Fibroblast of skin of right biceps (primary cell): Measurements from ENCODE around the gene THOC3.
"Not testable (repeated sequence)": the region's sequence is repeated elsewhere in the genome, so short reads cannot be mapped to it uniquely, and the experiment has no call there.

Source experiments
- DNase-seq: peaks from one replicate; pipeline ENCODE4 v3.0.0-alpha.2; 2013

Gene THOC3, protein sequence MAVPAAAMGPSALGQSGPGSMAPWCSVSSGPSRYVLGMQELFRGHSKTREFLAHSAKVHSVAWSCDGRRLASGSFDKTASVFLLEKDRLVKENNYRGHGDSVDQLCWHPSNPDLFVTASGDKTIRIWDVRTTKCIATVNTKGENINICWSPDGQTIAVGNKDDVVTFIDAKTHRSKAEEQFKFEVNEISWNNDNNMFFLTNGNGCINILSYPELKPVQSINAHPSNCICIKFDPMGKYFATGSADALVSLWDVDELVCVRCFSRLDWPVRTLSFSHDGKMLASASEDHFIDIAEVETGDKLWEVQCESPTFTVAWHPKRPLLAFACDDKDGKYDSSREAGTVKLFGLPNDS

DNA sequence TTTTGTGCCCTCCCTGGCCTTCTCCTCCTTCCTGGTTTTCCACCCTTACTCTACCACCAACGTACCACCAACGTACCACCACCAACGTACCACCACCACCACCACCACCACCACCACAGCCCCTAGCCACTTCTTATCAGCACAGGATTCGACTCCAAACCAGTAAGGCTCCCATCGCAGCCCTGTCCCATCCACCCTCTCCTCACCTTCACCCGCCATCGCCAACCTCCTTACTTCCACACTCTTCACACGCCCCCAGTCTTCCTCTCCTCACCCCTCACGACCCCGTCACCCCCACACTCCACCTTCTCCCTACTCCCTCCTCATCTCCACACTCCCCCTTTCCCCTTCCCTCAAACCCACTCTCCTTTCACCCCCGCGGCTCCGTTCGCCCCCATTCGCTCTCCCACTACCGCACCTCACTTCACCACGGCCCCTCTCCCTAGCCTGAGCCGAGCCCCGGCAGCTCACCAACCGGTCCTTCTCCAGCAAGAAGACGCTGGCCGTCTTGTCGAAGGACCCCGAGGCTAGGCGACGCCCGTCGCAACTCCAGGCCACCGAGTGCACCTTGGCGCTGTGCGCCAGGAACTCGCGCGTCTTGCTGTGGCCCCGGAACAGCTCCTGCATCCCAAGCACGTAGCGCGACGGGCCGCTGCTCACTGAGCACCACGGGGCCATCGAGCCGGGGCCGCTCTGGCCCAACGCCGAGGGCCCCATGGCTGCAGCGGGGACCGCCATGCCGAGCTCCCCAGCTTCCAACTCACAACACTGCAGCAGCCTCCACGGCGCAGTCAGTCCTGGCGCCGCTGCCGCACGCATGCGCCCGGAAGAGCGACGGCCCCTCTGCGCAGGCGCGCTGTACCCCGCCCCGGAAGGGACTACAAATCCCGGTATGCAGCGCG, at the start of gene THOC3:
Gene THOC3, minus strand, starts transcription at position 845 of the 902 bp plus-strand sequence. Its CDS starts 107 bp downstream, at position 738.
- DNase-seq: peak; percentile 70

DNA sequence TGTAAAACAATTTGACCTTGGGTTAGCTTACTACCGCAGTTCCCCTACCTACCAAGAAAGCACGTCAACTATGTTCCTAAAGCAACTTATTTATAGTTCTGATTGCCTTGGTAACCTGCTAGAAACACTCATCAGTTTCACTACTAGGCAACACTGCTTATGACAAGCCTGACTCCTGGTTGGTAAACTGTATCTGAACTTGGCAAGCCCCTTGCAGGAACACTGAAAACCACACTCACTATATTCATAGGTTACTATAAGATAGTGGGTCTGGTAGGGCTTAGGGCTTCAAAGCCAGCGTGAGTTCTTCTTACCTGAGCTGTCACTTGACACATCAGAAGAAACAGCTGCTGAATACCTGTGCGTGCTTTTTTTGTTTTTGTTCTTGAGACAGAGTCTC, 49.2 kb upstream of the THOC3 start:
- DNase-seq: not testable (repeated sequence)

DNA sequence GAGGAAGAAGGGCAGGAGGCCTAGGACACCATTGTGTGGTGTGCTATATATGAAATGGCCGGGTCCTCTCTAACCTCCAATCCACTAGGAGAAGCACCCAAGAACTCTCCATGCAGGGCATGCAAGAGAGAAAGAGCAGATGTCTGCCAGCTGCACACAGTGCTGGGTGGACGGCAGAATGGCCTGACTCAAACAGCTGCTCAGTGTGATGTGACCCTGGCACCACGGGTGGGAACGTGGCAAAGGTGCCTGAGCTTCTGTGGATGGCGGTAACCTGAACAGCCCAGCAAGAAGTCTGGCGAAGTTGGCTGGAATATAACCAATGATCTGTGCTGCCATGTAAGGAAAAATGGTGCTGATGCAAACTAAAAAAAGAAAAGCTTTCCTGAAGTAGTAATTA, 46.2 kb upstream of the THOC3 start:
- DNase-seq: not testable (repeated sequence)

DNA sequence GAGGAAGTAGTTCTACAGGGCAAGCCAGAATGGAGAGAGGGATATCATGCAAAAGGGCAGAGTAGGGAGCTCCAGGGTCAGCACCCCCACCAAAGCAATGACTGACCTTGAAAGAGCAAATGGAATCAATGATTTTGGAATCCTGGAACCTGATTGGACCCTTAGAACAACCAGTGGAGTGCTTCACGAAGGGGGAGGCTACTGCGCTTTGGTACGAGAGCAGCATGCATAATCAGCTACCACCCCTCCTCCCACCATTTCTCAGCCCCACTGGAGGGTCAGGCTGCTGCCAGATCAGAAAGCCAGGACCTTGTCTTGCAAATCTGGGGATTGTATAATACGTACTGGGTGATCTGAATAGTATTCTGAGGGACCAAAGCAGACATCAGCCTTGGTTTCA, 43.0 kb upstream of the THOC3 start:
- not testable (repeated sequence) for DNase-seq

DNA sequence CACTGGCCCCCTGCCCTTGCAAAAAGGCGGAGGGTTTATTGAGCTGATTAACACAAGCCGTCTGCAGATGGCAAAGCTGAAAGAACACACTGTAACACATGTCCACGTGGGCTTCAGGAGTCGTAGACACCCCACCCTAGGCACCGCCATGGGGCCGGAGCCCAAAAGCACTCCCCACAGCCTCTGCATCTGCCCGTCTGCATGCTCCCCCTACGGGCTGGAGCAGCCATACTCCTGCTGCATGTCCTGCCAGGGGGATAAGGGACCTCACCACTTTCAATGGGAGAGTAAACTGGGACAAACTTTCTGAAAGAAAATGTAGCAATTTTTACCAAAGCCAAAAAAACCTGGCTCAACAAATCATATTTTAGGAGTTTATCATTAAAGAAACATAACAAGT, 42.1 kb upstream of the THOC3 start:
- DNase-seq: not testable (repeated sequence)

DNA sequence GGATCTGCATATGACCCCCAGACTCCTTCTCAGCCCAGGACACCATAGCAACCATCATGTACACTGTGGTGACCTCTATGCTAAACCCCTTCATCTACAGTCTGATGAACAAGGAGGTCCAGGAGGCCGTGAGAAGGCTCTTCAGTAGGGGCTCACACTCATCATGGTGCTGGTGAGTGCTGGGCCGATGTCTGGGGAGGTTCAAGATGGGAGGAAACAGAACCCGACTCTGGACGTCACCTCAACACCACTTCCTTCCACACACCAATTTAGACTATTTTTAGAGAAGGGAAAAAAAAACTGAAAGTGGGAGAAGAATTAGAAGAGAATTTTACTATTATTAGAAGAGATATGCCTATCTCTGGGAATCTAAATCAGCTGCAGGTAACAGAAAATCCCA, 39.1 kb upstream of the THOC3 start:
- DNase-seq: not testable (repeated sequence)

DNA sequence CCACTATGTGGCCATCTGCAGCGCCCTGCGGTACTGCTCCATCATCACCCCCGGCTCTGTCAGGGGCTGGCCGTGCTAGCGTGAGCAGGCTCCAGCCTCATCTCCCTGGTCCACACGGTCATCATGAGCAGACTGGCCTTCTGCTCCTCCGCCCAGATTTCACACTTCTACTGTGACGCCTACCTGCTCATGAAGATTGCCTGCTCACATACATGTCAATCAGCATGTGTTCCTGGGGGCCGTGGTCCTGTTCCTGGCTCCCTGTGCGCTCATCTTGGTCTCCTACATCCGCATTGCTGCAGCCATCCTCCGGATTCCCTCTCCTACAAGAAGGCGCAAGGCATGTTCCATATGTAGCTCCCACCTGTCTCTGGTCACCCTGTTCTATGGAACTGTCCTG, 38.7 kb upstream of the THOC3 start:
- DNase-seq: not testable (repeated sequence)

DNA sequence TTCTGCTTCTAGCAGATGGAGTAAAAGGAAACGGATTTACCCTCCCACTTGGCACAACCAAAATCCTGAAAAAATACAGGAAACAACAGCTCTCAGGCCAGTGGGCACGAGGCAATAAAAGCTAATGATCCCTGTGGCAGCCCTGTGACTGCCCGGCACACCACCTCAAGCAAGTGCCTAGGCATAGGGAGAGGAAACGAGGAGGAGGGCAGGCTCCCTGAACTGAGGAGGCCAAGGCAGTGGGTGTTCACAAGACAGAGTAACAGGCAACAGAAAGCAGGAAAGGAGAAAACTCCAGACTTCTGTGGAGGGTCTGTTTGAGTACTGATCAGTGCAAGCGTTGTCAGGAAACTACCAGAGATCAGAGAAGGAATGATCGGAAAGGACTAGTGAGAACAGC, 29.9 kb upstream of the THOC3 start:
- not testable (repeated sequence) for DNase-seq

DNA sequence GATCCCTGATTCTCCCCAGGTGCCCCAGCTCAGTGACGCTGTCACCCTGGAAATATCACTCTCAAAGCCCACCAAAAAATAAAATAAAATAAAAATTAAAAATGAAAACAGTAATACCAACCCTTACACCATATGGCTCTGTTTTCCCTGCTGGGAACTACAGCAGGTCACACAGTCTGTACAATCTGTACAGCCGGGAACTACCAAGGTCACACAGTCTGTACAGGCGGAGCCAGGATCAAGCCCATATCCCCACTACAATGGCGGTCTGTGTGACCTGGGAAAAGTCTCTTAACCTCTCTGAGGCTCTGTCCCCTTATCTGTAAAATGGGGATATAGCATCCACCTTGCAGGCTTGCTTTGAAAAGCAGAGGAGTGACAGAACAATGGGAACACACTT, 29.4 kb upstream of the THOC3 start:
- not testable (repeated sequence) for DNase-seq

DNA sequence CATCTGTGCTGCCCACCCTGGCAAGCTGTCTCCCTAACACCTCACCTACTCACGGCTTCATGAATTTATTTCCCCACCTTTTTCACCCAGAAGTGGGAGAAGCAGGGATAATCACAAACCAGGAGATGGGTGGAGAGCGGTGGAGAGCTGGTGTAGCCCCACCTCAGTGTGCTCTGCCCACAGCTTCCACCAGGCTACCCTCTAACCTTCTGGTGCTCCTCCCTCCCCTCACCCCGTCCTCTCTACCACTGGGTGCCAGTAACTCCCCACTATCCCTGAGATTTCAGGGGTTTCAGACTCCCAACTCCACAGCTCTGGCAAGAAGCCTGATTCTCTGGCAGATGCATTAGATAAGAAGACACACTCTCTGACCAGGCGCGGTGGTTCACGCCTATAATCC, 28.7 kb upstream of the THOC3 start:
- not testable (repeated sequence) for DNase-seq

DNA sequence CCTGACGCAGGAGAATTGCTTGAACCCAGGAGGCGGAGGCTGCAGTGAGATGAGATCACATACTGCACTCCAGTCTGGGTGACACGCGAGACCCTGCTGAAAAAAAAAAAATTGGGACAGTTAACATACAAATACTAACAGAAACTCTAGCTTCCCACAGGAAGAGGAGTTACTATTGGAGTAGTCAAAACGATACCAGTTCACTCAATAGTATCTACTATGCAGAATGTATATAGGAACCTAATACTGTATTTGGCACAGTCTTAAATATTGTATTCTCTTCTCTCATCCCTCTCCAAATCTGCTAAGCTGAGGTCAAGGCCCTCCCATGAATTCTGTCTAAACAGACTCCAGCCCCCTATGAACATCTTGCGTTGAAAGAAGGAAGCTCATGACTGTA, 27.4 kb upstream of the THOC3 start:
- not testable (repeated sequence) for DNase-seq

DNA sequence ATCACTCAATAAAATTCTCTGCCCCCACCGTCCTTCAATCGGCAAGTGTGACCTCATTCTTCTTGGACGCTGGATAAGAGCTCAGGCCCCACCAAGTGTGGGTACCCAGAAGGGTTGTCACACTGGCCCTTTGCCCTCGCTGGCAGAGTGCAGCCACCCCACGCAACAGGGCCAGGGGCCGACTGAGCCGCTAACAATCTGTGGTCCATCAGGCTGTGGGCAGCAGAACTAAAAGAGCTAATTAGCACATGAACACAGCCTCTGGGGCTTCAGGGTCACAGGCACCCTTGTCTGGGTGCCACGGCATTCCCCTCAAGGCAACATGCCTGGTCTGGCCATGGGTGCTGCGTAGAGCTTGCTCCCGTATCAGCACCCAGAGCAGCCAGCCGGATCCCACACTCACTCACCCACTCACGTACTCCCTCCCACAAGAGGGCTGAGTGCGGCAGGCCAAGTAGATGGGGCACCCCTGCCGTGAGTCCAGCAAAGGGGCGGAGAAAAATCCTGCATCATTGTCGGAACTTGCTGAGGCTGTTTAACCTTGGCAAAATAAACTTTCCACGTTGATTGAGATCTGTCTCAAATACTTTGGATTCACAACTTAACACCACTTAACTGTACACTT, 11.4 kb upstream of the THOC3 start:
- DNase-seq: not testable (repeated sequence)

DNA sequence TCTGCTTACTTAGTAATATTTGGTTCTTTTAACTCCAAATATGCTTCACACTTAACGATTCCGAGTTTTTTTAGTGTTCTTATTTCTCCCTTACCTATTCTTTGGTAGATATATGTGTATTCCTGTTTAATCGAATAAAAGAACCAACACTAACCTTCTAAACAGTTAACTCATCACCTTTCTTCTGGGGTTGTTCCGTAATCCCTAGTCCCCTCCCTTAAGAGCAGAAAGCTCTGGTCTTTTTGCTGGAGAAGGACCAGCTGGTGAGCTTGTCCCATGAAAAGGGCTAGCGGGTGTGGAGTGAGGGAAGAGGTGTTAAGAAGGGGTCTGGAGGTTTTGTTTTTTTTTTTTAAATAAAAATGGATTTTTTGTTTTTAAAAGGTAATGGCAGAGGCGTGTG, 266 bp upstream of the THOC3 start:
- DNase-seq: not testable (repeated sequence)

DNA sequence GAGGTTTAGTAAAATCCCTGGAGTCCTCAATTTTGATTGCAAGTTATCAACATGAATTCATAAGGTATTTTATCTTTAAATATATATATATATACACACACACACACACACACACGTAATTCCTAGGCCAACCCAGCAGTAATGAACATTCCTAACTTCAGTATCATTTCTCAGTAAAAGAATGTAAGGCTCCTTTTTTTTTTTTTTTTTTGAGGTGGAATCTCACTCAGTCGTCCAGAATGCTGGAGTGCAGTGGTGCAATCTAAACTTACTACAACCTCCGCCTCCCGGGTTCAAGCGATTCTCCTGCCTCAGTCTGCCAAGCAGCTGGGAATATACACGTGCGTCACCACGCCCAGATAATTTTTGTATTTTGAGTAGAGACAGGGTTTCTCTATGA, 5.8 kb downstream of the THOC3 start:
- peak; percentile 28 for DNase-seq

DNA sequence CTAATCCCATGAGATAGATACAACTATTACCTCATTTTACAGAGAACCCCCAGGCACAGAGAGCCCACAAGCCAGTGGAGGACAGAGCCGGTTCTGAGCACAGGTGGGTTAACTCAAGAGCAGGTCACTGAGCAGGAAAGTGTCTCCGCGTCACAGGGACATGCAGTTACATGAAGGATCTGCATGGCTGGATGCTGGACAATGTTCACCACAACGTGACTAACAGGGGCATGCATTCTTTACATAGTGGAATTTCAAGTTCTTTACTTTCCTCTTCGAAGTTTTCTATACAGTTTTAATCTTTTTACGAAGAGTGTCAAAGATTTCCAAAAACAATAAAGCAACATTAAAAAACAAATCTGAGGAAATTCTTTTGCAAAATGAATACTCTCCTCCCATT, 7.9 kb downstream of the THOC3 start:
- not testable (repeated sequence) for DNase-seq

DNA sequence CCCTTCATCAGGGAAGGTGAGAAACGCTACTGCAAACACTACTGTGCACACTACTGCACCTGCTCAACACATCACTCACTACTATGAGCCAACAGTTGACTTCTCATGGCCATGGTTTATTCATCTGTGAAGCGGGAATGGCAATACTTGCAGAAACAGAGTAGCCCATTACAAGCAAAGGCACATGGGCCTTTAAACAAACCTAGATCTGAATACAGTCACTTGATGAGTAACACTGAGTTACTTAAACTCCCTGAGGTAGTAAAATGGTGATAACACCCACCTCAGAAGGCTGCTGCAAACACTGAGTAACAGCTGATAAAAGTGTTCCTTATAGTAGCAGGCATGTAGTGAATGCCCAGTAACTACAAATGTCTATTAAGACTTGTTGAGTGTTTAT, 9.6 kb downstream of the THOC3 start:
- not testable (repeated sequence) for DNase-seq

DNA sequence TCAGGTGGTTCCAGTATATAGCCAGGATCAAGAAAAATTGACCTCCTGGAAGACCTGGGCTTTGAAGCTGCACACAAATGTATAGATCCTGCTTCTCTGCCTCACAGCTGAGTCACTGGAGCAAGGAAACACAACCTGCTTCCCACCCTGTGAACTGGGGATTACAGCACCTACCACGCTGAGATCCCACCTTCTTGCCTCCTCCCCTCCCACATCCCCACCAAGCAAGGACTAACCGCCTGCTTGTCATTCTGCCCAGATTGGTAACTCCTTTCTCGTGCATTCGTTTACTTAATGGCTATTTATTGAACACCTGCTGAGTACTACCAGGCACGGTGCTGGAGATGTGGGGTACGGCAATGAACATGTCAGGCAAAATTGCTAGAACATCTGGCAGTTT, 14.0 kb downstream of the THOC3 start:
- DNase-seq: not testable (repeated sequence)

DNA sequence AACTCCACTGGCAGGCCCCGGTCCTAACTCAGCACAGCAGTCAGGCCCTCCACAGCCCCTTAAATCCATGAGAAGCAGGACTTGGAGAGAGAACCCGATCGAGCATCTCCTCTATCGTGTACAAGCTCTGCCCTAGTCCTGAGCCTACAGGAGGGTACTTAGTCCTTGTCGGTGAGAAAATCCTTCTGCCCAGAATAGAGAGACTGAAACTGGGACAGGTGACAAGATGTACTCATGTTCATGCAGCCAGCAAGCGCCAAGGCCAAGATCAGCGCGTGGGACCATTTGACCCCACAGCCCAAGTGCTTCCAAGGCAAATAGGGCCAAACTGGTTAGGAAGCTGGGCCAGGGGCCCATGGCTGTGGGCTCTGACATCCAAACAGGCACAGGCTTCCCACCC, 15.3 kb downstream of the THOC3 start:
- DNase-seq: not testable (repeated sequence)

DNA sequence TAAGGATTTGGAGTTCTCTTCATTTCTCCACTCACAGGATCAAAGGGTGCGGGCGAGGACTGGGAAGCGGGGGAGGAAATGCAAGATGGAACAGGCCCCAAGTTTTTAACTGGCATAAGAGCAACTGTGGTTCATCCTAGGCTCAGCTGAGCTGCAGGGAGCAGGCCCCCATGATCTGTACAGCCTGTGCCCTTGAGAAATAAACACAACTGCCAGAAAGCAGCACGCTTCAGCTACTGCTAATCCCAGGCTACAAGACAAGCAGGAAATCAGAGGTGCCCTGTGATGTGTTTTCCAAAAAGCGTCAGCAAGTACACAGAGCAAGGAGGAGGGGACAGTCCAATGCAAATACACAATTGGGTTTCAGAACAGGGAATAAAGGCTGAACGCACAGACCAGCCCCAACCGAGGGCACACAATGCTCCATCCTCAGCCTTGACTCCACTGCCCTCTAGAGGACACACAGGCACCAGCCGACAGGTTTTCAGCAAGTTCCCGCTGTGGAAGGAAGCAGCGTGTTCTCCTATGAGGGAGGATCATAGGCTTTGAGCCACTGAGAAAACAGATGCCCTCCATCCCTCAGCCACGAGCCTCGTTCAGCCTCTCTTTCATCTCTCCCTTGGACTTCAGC, 16.7 kb downstream of the THOC3 start:
- DNase-seq: not testable (repeated sequence)

DNA sequence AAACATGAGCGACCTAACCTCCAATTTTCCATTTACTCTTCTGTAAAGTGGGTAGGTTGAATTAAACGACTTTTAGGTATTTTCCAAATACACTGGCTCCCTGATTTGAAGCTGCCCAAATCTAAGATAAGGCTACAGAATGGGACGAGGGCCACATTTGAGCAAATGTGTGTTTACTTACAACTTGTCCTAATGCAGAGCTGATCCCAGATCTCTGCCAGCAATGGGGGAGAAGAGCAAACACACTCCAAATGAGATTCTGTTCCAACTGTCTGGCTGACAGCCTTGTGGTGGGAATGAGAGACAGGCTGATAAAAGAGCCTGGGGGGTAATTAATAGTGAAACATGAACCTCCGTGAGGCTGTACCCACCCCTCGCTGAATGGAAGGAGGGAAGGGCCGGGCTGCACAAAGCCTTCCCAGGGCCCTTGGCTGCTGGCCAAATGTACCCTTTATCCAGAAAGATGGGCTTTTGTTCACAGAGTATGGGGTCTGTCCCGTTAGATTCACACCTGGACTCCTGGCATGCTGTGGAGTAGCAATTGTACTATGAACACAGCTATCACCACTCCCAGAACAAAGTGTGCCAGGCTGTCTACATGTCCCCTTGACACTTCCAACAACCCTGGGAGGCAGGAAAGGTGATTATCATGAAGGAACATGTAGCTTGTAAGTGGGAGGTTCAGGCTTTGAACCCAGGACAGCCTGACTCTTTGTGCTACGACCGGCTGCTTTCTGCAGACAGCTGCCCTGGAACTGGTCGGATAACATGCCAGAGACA, 19.6 kb downstream of the THOC3 start:
- DNase-seq: not testable (repeated sequence)

DNA sequence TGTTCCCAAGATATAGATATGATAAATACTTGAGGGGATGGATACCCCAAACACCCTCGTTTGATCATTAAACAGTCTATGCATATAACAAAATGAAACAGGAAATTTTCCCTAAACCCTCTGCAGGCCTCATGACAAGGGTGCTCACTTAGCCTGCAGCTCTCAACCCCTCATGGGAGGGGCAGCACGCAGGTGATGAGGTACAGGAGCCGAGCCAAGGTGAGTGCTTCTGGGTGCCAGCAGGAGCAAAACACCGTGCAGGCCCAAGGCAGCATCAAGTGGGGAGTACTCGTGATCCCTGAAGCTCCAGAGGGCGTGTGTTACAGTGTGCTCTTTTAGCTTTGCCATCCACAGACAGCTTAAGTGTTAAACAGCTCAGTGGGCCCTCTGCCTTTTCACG, 24.9 kb downstream of the THOC3 start:
- DNase-seq: not testable (repeated sequence)

DNA sequence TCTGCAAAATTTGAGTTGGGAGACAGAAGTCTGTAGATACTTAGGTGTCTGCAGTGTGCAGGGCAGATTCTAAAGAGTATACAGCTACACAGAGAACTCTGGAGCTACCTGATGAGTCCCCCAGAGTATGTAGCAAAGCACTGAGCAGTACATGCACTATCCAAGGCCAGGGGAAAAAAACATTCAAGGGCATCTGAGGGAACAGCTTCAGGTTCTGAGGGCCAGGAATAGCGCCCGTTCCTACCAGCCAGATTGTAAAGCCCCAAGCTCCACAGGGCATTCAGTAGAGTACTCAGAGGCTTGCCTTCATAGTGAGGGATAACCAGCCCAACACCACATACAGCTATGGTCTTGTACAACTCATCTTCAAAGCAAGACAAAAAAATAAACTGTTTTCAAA, 27.5 kb downstream of the THOC3 start:
- not testable (repeated sequence) for DNase-seq
